Measurements from ENCODE around the gene ST8SIA5. TPM values are rescaled to one million over a fixed set of nuclear protein-coding genes. Genes with fewer than 3 reads are reported as not detected.

The ST8SIA5 gene
- total RNA-seq, 1 donor from 2014 or later, result 0.56 TPM

- Mint-ChIP-seq H3K36me3 (ENCODE audit: unreplicated experiment) (no peaks in the 10 kb centered on the region), H3K4me3 (ENCODE audit: unreplicated experiment) (no peak overlapping the region), H3K4me1 (ENCODE audit: low read depth, unreplicated experiment) (no peaks in the 10 kb centered on the region), H3K27me3 (ENCODE audit: unreplicated experiment) (peaks cover 3% of the 10 kb centered on the region), H3K9me3 (ENCODE audit: unreplicated experiment) (peaks cover 2% of the 10 kb centered on the region), H3K27ac (ENCODE audit: unreplicated experiment) (no peak overlapping the region)
- DNase-seq, result no peak
- no peak for TF ChIP-seq CTCF (IDR thresholded peaks at IDR 0.05; ENCODE audit: partially characterized antibody, unreplicated experiment)
Measured at GRCh38 chr18:46686186-46686585, 70.7 kb downstream of the ST8SIA5 start.

- Mint-ChIP-seq H3K36me3 (ENCODE audit: unreplicated experiment) (no peaks in the 10 kb centered on the region), H3K4me1 (ENCODE audit: low read depth, unreplicated experiment) (no peaks in the 10 kb centered on the region), H3K9me3 (ENCODE audit: unreplicated experiment) (peaks cover 2% of the 10 kb centered on the region), H3K27ac (ENCODE audit: unreplicated experiment) (no peak overlapping the region), H3K27me3 (ENCODE audit: unreplicated experiment) (peaks cover 3% of the 10 kb centered on the region), H3K4me3 (ENCODE audit: unreplicated experiment) (no peak overlapping the region)
- no peak for DNase-seq
- TF ChIP-seq CTCF (IDR thresholded peaks at IDR 0.05; ENCODE audit: partially characterized antibody, unreplicated experiment), result no peak
Measured at GRCh38 chr18:46683252-46683651, 73.6 kb downstream of the ST8SIA5 start.

DNA sequence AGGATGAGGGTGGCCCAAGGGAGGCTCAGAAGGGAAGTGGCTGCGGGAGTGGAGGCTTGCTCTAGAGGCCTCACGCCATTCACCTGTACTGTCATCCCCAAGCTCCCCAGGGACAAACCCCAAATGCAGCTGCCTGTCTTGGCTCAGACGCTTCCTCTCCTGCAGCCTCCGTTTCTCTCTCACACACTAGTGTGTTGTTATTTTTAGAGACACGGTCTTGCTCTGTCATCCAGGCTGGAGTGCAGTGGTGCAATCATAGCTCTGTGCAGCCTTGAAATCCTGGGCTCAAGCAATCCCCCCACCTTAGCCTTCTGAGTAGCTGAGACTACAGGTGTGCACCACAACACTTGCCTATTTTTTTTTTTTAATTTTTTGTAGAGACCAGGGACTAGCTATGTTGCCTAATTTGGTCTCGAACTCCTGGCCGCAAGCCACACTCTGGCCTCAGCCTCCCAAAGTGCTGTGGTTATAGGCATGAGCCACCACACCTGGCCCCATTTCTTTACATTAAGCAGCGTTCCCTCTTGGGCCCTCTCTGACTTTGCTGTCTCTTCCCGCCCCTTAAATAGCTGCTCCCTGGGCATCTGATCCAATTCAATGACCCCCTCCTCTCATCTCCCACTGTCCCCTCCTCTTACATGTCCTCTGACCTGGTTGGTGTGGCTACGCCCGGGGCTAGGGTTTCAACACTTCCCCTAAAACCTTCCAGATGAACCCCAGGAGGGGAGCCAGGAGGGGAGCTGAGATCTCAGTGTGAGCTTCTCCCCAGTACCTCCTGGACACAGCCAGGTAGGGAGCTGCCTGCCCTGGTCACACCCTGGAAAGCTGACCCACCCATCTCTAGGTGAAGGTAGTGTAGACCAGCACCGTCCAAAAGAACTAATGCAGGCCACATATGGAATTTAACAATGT, 75.8 kb downstream of the ST8SIA5 start:
- no peaks in the 10 kb centered on the region for H3K36me3 Mint-ChIP-seq (ENCODE audit: unreplicated experiment)
- no peaks in the 10 kb centered on the region for H3K4me1 Mint-ChIP-seq (ENCODE audit: low read depth, unreplicated experiment)
- DNase-seq, result no peak
- TF ChIP-seq CTCF (IDR thresholded peaks at IDR 0.05; ENCODE audit: partially characterized antibody, unreplicated experiment), result no peak
- peaks cover 3% of the 10 kb centered on the region for H3K9me3 Mint-ChIP-seq (ENCODE audit: unreplicated experiment)
- H3K27me3 Mint-ChIP-seq (ENCODE audit: unreplicated experiment), result peaks cover 3% of the 10 kb centered on the region
- H3K27ac Mint-ChIP-seq (ENCODE audit: unreplicated experiment), result no peak overlapping the region
- no peak overlapping the region for H3K4me3 Mint-ChIP-seq (ENCODE audit: unreplicated experiment)

GRCh38 chr18:46679846-46680598, 76.8 kb downstream of the ST8SIA5 start:
- H3K9me3 Mint-ChIP-seq (ENCODE audit: unreplicated experiment), result peaks cover 4% of the 10 kb centered on the region
- DNase-seq, result no peak
- H3K4me1 Mint-ChIP-seq (ENCODE audit: low read depth, unreplicated experiment), result no peaks in the 10 kb centered on the region

More at GRCh38 chr18:46679846-46680598, 76.8 kb downstream of the ST8SIA5 start:
- Mint-ChIP-seq H3K4me3 (ENCODE audit: unreplicated experiment) (no peak overlapping the region), H3K27me3 (ENCODE audit: unreplicated experiment) (peaks cover 3% of the 10 kb centered on the region), H3K27ac (ENCODE audit: unreplicated experiment) (no peak overlapping the region), H3K36me3 (ENCODE audit: unreplicated experiment) (no peaks in the 10 kb centered on the region)
- no peak for TF ChIP-seq CTCF (IDR thresholded peaks at IDR 0.05; ENCODE audit: partially characterized antibody, unreplicated experiment)

All from glutamatergic neuron (in vitro differentiated cells).